CD4-positive, alpha-beta T cell treated with Interleukin-15 for 1 hour (primary cell): ENCODE data around the gene CELSR1.
"Not testable (repeated sequence)": the region's sequence is repeated elsewhere in the genome, so short reads cannot be mapped to it uniquely, and the experiment has no call there.

Experiments
- DNase-seq: peaks from one replicate; pipeline ENCODE4 v3.0.0-alpha.2; 2020

CELSR1 gene

GRCh38 chr22:46312848-46313247 is 224.6 kb downstream of the CELSR1 start:
- not testable (repeated sequence) for DNase-seq

- no peak for DNase-seq
Measured at GRCh38 chr22:46312056-46312455, 225.4 kb downstream of the CELSR1 start.
